ENCODE results near the gene PKD2. TPM values are rescaled to one million over a fixed set of nuclear protein-coding genes. Genes with fewer than 3 reads are reported as not detected.

PKD2 gene
- total RNA-seq, 1 experiment from 2014 or later, result 38.4 TPM

DNA sequence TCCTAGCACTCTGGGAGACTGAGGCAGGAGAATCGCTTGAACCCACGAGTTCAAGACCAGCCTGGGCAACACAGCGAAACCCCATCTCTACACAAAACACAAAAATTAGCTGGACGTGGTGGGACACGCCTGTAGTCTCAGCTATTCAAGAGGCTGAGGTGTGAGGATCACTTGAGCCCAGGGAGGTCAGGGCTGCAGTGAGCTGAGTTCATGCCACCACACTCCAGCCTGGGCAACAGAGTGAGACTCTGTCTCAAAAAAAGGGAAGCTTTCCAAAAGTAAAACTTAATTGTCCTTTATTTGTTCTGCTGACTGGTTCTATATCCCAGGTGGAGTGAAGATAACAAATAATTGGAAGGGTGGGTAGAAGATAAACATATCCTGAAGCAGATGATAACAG is 105.4 kb downstream of the PKD2 start:
- Histone ChIP-seq H4K91ac (ENCODE audit: insufficient read length, low read depth, low read length) (no peak overlapping the region), H3K9me3 (ENCODE audit: control insufficient read depth, low read depth, low read length) (no peaks in the 10 kb centered on the region), H2BK120ac (ENCODE audit: low read depth, low read length, poor library complexity, severe bottlenecking) (no peak overlapping the region)

More for the DNA sequence above, 105.4 kb downstream of the PKD2 start:
- Histone ChIP-seq H2BK20ac (ENCODE audit: low read depth, low read length, poor library complexity, severe bottlenecking) (no peak overlapping the region), H3K79me2 (ENCODE audit: insufficient read depth, low read length) (no peaks in the 10 kb centered on the region), H2AFZ (ENCODE audit: low read length) (no peak overlapping the region), H4K8ac (replicated peaks; ENCODE audit: insufficient read length, low read depth, low read length) (no peak overlapping the region), H3K56ac (ENCODE audit: insufficient read length, low read depth, low read length) (no peak overlapping the region), H3K27ac (ENCODE audit: insufficient read length, low read depth, low read length) (no peak overlapping the region), H2BK5ac (ENCODE audit: insufficient read length, low read length) (no peak overlapping the region), H3K79me1 (ENCODE audit: insufficient read depth, low read depth, low read length, poor library complexity, severe bottlenecking) (no peaks in the 10 kb centered on the region), H3K27me3 (ENCODE audit: insufficient read depth, low read length) (no peaks in the 10 kb centered on the region), H3K18ac (ENCODE audit: insufficient read length, low read depth, low read length) (no peak overlapping the region), H4K20me1 (ENCODE audit: control insufficient read depth, insufficient read depth, insufficient read length) (no peaks in the 10 kb centered on the region), H2BK12ac (ENCODE audit: insufficient read length, low read depth, low read length) (no peak overlapping the region), H3K4me2 (ENCODE audit: insufficient read depth, insufficient read length, low read length) (no peak overlapping the region), H3K23me2 (ENCODE audit: insufficient read length, low read depth, low read length, poor library complexity, severe bottlenecking) (no peaks in the 10 kb centered on the region), H3K14ac (ENCODE audit: insufficient read depth, low read length) (no peak overlapping the region), H2AK5ac (ENCODE audit: insufficient read length, low read length) (no peak overlapping the region), H3K23ac (ENCODE audit: insufficient read length, low read depth, low read length) (no peak overlapping the region), H3K9ac (ENCODE audit: extremely low read depth, insufficient read length, low read length) (no peak overlapping the region), H2BK15ac (ENCODE audit: low read depth, low read length) (no peak overlapping the region), H3K4me1 (ENCODE audit: insufficient read depth, low read length) (no peaks in the 10 kb centered on the region), H3T11ph (ENCODE audit: low read length) (no peak overlapping the region), H3K4ac (ENCODE audit: low read depth, low read length) (no peak overlapping the region), H4K5ac (ENCODE audit: insufficient read length, low read depth, low read length) (no peak overlapping the region)
- Mint-ChIP-seq H3K27me3 (ENCODE audit: low read depth) (no peaks in the 10 kb centered on the region), H3K36me3 (ENCODE audit: insufficient read depth in 1 of 3, low read depth in 3 of 3) (peaks cover 0 to 2% (median 0%) of the 10 kb centered on the region in 3 experiments; a peak in 1 of 7 replicates), H3K27ac (no peak overlapping the region), H3K4me3 (no peak overlapping the region), H3K9me3 (peaks cover 0 to 2% of the 10 kb centered on the region in 2 experiments; a peak in 4 of 5 replicates), H3K4me1 (0 out of 4 replicates have a peak, but pooled peaks cover 0 to 5% of the 10 kb centered on the region in 2 experiments)
- WGBS (ENCODE audit: extremely low coverage, insufficient read length, low lambda C conversion rate), result no CpG with 5 or more reads among the region's 5 CpGs
- TF ChIP-seq, protein P1, sequence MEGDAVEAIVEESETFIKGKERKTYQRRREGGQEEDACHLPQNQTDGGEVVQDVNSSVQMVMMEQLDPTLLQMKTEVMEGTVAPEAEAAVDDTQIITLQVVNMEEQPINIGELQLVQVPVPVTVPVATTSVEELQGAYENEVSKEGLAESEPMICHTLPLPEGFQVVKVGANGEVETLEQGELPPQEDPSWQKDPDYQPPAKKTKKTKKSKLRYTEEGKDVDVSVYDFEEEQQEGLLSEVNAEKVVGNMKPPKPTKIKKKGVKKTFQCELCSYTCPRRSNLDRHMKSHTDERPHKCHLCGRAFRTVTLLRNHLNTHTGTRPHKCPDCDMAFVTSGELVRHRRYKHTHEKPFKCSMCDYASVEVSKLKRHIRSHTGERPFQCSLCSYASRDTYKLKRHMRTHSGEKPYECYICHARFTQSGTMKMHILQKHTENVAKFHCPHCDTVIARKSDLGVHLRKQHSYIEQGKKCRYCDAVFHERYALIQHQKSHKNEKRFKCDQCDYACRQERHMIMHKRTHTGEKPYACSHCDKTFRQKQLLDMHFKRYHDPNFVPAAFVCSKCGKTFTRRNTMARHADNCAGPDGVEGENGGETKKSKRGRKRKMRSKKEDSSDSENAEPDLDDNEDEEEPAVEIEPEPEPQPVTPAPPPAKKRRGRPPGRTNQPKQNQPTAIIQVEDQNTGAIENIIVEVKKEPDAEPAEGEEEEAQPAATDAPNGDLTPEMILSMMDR (conservative IDR thresholded peaks at IDR 0.05), result no peak
- no peak for DNase-seq
